A673 (cell line): ENCODE measurements around the gene SYNPO. TPM values are rescaled to one million over a fixed set of nuclear protein-coding genes. Genes with fewer than 3 reads are reported as not detected.

Experiments used
- BruUV-seq: library from RNA; stranded (reverse); fragments of 400-500 nt; replicated peaks from 2 replicates; lab custom pipeline; 2021; lab: Mats Ljungman, UMichigan
- CTCF ChIA-PET: fragments of 300-600 bp; sonication (Branson Sonifier 250); formaldehyde crosslinking; loops from one replicate; lab custom pipeline; 2022; ENCODE audit warnings: antibody characterized with exemption; lab: Charles Lee
- POLR2A ChIA-PET: fragments of 300-600 bp; sonication (Branson Sonifier 250); formaldehyde crosslinking; loops from one replicate; lab custom pipeline; 2022; ENCODE audit warnings: antibody characterized with exemption; ENCODE audit not compliant: low non-redundant PET; lab: Charles Lee
- DNase-seq: peaks from one replicate; pipeline ENCODE4 v3.0.0-alpha.2; 2015; ENCODE audit warnings: low spot score
- H3K27ac ChIP-seq: fragments of 200-600 bp; sonication (generic); 2 replicates; pipeline ENCODE4 v1.5.1; 2016; ENCODE audit warnings: mixed run types, low read depth, mild to moderate bottlenecking, mixed read lengths, antibody characterized with exemption, low read length; ENCODE audit not compliant: poor library complexity, severe bottlenecking
- H3K27me3 ChIP-seq: fragments of 200-600 bp; sonication (generic); replicated peaks from 2 replicates; pipeline ENCODE4 v1.6.1; 2017; ENCODE audit warnings: mixed run types, low read depth, mild to moderate bottlenecking, mixed read lengths, antibody characterized with exemption, low read length; ENCODE audit not compliant: insufficient read depth, poor library complexity
- H3K36me3 ChIP-seq: fragments of 200-600 bp; sonication (generic); 2 replicates; pipeline ENCODE4 v1.6.1; 2016; ENCODE audit warnings: mixed run types, mild to moderate bottlenecking, mixed read lengths, antibody characterized with exemption, low read length; ENCODE audit not compliant: insufficient read depth, poor library complexity, severe bottlenecking
- H3K4me1 ChIP-seq: fragments of 200-600 bp; sonication (generic); 2 replicates; pipeline ENCODE4 v1.6.1; 2017; ENCODE audit warnings: mixed run types, mild to moderate bottlenecking, mixed read lengths, antibody characterized with exemption, low read length; ENCODE audit not compliant: insufficient read depth, poor library complexity, severe bottlenecking
- H3K4me3 ChIP-seq: fragments of 200-600 bp; sonication (generic); 2 replicates; pipeline ENCODE4 v1.5.1; 2016; ENCODE audit warnings: low read depth, mixed run types, mild to moderate bottlenecking, mixed read lengths, low read length; ENCODE audit not compliant: poor library complexity, severe bottlenecking
- H3K9me3 ChIP-seq: fragments of 200-600 bp; sonication (generic); 2 replicates; pipeline ENCODE4 v1.6.1; 2016; ENCODE audit warnings: mixed run types, low read depth, mild to moderate bottlenecking, mixed read lengths, antibody characterized with exemption, low read length; ENCODE audit not compliant: poor library complexity, severe bottlenecking
- EZH2 ChIP-seq: fragments of 200-600 bp; sonication (generic); IDR thresholded peaks from 2 replicates; pipeline ENCODE4 v1.6.1; 2017; ENCODE audit warnings: borderline replicate concordance, low read depth, mild to moderate bottlenecking, mixed read lengths, antibody characterized with exemption, low read length; ENCODE audit not compliant: poor library complexity, severe bottlenecking
- intact Hi-C: fragments of 100-400 bp; cut with micrococcal nuclease; formaldehyde crosslinking; loops from one replicate; pipeline ENCODE4 v1.10.0; 2022; ENCODE audit not compliant: unreplicated experiment
- total RNA-seq: library from RNA; stranded (reverse); gene quantifications from 2 replicates; pipeline ENCODE4 v1.2.3, GENCODE V29; 2021
- TF ChIP-seq, protein P1 (sequence below): fragments of 300-800, 200-600 bp; sonication (generic); conservative IDR thresholded peaks from 2 replicates; pipeline ENCODE4 v1.5.1; 2017; ENCODE audit warnings: low read depth, mild to moderate bottlenecking, antibody characterized with exemption, low read length, moderate library complexity, mixed read lengths

SYNPO gene
- total RNA-seq, 1 experiment from 2014 or later = 7.6 TPM

DNA sequence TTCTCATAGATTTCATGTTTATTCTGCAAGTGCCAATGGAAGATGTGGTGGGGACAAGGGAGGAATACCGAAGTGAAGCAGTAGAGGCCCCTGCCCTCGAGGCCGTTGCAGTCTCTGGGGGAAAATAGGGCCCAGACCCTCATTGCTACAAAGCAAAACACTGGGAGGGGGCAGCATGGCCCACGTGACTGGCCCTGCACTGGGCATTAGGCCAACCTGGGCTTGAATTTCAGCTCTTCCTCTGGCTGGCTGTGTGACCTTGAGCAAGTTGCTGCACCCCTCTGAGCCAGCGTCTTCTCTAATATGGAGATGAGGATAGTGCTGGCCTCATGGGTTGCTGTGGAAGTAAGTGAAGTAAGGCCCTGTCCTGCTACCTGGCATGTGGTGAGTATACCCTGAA lies 709 bp upstream of the SYNPO start:
- Histone ChIP-seq H3K27me3 (no peaks in the 10 kb centered on the region), H3K9me3 (no peaks in the 10 kb centered on the region), H3K4me3 (no peak overlapping the region), H3K4me1 (peaks cover 53% of the 10 kb centered on the region), H3K36me3 (no peaks in the 10 kb centered on the region), H3K27ac (no peak overlapping the region)
- no peak for TF ChIP-seq EZH2
- TF ChIP-seq, protein P1, sequence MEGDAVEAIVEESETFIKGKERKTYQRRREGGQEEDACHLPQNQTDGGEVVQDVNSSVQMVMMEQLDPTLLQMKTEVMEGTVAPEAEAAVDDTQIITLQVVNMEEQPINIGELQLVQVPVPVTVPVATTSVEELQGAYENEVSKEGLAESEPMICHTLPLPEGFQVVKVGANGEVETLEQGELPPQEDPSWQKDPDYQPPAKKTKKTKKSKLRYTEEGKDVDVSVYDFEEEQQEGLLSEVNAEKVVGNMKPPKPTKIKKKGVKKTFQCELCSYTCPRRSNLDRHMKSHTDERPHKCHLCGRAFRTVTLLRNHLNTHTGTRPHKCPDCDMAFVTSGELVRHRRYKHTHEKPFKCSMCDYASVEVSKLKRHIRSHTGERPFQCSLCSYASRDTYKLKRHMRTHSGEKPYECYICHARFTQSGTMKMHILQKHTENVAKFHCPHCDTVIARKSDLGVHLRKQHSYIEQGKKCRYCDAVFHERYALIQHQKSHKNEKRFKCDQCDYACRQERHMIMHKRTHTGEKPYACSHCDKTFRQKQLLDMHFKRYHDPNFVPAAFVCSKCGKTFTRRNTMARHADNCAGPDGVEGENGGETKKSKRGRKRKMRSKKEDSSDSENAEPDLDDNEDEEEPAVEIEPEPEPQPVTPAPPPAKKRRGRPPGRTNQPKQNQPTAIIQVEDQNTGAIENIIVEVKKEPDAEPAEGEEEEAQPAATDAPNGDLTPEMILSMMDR = no peak
- ChIA-PET CTCF (no interaction called here), POLR2A (no interaction called here)
- intact Hi-C loops = no loop called here
- no TSS peak for BruUV-seq
- DNase-seq = no peak

DNA sequence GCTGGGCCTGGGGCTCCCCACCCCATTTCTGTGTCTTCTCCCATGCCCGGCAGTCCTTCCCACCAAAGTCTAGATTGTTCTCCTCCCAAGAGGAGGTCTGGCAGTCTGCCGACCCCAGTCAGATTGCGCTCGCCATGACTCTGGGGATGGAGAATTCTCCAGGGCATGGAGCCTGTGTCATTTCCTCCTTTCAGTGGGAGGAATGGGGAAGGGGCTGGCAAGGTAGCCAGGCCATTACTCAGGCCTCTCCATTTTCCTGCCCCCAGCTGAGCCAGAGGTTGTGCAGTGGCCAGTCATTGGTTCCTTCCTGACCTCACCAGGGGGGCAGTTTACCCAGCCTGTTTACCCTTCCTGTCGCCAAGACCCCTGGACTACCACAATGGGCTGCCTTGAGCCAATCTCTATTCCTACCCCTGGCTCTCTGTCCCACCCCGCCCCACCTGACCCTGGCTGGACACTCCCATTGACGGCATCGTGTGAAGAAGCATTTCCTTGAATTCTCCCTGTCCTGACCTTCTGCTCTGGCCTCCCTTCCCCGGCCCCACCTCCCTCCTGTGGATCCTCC lies 628 bp downstream of the SYNPO start:
- TF ChIP-seq, protein P1 = no peak
- no peak for TF ChIP-seq EZH2
- ChIA-PET POLR2A (no interaction called here), CTCF (no interaction called here)
- BruUV-seq = no TSS peak
- intact Hi-C loops = no loop called here
- DNase-seq = no peak
- H3K4me3 ChIP-seq = peak overlapping the region; percentile 22
- H3K4me1 ChIP-seq = peaks cover 59% of the 10 kb centered on the region
- H3K36me3 ChIP-seq = no peaks in the 10 kb centered on the region
- H3K9me3 ChIP-seq = no peaks in the 10 kb centered on the region
- H3K27ac ChIP-seq = peak overlapping the region; percentile 41
- H3K27me3 ChIP-seq = no peaks in the 10 kb centered on the region

DNA sequence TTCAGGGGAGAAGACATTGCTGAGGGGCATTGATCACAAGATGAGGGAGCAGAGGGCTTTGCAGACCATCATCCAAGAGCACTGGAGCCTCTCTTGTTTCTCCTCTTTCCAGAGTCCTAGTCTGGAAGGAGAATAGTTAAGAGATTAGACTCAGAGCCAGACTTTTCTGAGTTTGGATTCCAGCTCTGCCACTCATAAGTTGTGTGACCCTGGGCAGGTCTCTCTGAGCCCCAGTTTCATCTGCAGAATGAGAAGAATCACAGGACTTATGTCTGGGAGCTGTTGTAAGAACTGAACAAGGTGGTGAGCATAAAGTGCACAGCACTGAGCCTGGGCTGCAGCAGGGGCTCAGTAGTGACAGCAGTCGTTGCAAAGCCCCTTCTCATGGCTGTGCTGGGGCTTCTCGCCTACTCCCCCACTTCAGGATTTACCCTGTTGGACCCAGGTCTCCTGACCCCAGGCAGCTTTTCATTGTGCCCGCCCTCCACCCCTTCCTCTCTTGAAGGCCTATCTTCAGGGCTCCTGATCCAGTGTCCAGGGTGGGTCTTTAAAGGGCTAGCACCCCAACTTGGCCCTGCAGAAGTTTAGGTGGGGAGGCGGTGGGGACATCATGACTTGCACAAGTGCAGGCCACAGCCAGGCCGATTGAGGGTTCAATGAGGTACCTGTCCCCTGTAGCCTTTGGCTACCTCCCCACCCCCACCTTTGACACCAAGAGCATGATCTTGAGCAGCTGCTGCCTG lies 1.5 kb downstream of the SYNPO start:
- intact Hi-C loops = no loop called here
- Histone ChIP-seq H3K36me3 (no peaks in the 10 kb centered on the region), H3K9me3 (no peaks in the 10 kb centered on the region), H3K4me1 (peaks cover 50% of the 10 kb centered on the region), H3K27ac (no peak overlapping the region), H3K27me3 (no peaks in the 10 kb centered on the region), H3K4me3 (no peak overlapping the region)
- no TSS peak for BruUV-seq
- TF ChIP-seq, protein P1 = no peak
- TF ChIP-seq EZH2 = no peak
- CTCF ChIA-PET = no interaction called here
- no peak for DNase-seq
- POLR2A ChIA-PET = no interaction called here
